Naive B cell (primary cell): ENCODE measurements around the gene RPS6KC1. TPM values are rescaled to one million over a fixed set of nuclear protein-coding genes. Genes with fewer than 3 reads are reported as not detected.
"Not testable (repeated sequence)": the region's sequence is repeated elsewhere in the genome, so short reads cannot be mapped to it uniquely, and the experiment has no call there.

ENCODE experiments used
- ATAC-seq, 2 donors: fragments of 150-1000 bp; cut with Tn5 transposase; 2 replicates each; pipeline ENCODE4 v1.10.0; 2021; ENCODE audit warnings: low read depth in 2 of 2, mild to moderate bottlenecking in 2 of 2, moderate library complexity in 2 of 2
- DNase-seq: peaks from one replicate; pipeline ENCODE4 v3.0.0; 2022
- H3K27ac Mint-ChIP-seq, 6 donors: one replicate each; pipeline ENCODE4 v1.8.0; 2020 to 2022; ENCODE audit warnings: mild to moderate bottlenecking in 6 of 6, mixed read lengths in 6 of 6, moderate library complexity in 5 of 6, inconsistent platforms in 2 of 6
- H3K27me3 Mint-ChIP-seq, 3 donors: one replicate each; pipeline ENCODE4 v1.8.0; 2021 to 2022; ENCODE audit warnings: mixed read lengths in 3 of 3, mild to moderate bottlenecking in 1 of 3
- H3K36me3 Mint-ChIP-seq, 2 donors: one replicate each; pipeline ENCODE4 v1.8.0; 2020 to 2022; ENCODE audit warnings: mixed read lengths in 2 of 2, inconsistent platforms in 1 of 2, mild to moderate bottlenecking in 1 of 2
- H3K4me1 Mint-ChIP-seq, 3 donors: one replicate each; pipeline ENCODE4 v1.8.0; 2020 to 2022; ENCODE audit warnings: mixed read lengths in 3 of 3, inconsistent platforms in 1 of 3, mild to moderate bottlenecking in 1 of 3, moderate library complexity in 1 of 3
- H3K4me3 Mint-ChIP-seq, 8 donors: one replicate each; pipeline ENCODE4 v1.8.0; 2020 to 2022; ENCODE audit warnings: mild to moderate bottlenecking in 8 of 8, mixed read lengths in 8 of 8, moderate library complexity in 8 of 8, inconsistent platforms in 2 of 8
- H3K9me3 Mint-ChIP-seq, 7 donors: one replicate each; pipeline ENCODE4 v1.8.0; 2020 to 2022; ENCODE audit warnings: mixed read lengths in 7 of 7, mild to moderate bottlenecking in 5 of 7, inconsistent platforms in 2 of 7, moderate library complexity in 1 of 7
- polyA plus RNA-seq, 6 donors: library from polyadenylated mRNA; unstranded; fragments of 300-500 nt; fragmentation: Illumina TruSeq; gene quantifications; one replicate each; pipeline ENCODE4 v1.2.3, GENCODE V29; 2021; ENCODE audit warnings: low read depth in 6 of 6

Gene RPS6KC1
- polyA plus RNA-seq, 6 donors from 2014 or later, result 5.2 to 13.1 (median 7.5) TPM

DNA sequence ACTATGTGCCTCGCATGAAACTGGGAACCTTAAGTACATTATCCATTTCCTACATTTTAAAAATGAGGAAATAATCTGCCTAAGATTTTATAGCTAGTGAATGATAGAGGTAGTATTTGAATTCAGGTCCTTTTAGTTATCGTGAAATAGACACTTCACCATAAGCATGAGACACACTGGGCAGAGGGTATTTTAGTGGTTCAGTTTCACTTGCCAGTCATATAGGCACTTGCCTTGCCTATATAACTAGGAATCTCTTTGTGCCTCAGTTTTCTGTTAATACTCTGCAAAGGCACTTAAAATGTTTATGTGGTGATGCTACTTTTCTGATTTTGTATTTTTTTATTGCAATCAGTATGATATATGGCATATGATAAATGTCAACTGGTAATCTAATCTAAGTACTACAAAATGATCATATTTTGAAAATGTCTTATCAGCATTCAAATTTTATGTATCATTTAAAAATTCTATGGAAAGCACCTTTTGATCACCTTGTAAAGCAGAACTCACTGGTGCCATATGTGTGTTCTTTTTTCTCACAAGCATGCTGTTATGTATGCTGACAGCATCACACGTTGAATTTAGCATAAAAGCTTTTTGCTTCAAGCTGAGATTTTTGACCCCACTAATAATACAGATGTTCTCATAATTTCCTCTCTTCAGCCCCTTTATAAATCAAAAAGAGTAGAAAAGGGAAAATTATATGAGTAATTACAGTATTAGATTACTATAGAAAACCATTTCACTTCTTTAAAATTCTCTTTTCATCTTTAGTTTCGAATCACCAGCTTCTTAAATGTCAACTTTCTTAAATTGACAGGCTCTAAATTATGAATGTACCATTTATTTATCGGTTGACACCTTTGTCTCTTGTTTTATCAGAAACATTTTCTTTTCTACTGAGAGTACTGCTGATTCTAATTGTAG, 52.6 kb downstream of the RPS6KC1 start:
- H3K4me3 Mint-ChIP-seq, result no peak overlapping the region
- peaks cover 14 to 21% of the 10 kb centered on the region in 2 donors for H3K36me3 Mint-ChIP-seq
- DNase-seq, result no peak
- ATAC-seq, result no peak
- peak overlapping the region in 1 of 6 donors; percentile 22 for H3K27ac Mint-ChIP-seq
- H3K9me3 Mint-ChIP-seq, result peaks cover 0 to 3% (median 1%) of the 10 kb centered on the region in 7 donors
- peaks cover 0 to 6% (median 4%) of the 10 kb centered on the region in 3 donors for H3K4me1 Mint-ChIP-seq
- no peaks in the 10 kb centered on the region for H3K27me3 Mint-ChIP-seq

DNA sequence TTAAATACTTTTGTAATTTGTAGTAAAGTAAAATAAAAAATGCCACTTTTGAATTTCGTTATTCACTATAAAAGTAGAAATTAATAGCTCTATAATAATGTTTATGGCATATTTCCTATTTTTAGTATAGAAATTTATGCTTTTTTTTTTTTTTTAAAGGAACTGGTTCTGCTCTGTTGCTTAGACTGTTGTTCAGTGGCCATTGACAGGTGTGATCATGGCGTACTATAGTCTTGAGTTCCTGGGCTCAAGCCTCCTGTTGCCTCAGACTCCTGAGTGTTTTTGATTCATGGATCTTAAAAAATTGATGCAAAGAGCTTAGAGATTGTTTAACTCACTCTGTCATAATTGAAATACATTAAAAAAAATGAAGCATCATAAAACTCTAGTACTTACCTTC, 53.6 kb downstream of the RPS6KC1 start:
- Mint-ChIP-seq H3K9me3 (peaks cover 0 to 3% (median 1%) of the 10 kb centered on the region in 7 donors), H3K4me3 (no peak overlapping the region), H3K4me1 (peaks cover 0 to 7% (median 4%) of the 10 kb centered on the region in 3 donors), H3K36me3 (peaks cover 14 to 21% of the 10 kb centered on the region in 2 donors), H3K27ac (peak overlapping the region in 2 of 6 donors; percentile 49 to 88), H3K27me3 (no peaks in the 10 kb centered on the region)
- DNase-seq (no peak), ATAC-seq (no peak)

DNA sequence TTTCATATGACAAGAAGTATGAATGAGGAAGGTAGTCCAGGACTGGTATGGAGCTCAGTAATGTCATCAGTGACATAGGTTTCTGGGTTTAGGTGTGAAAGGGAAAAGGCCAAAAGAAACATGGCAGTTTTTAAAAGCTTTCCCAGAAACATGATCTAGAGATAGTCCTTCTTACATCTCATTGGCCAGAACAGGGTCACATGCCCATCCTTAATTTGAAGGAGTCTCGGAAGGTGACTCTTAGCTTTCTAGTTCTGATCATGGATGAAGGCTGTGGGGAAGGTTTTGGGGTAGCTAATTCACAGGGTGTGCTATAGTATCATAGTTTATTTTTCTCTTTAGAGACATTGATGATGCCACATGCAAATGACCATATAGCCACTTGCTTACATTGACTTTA, 55.3 kb downstream of the RPS6KC1 start:
- peaks cover 7 to 17% (median 15%) of the 10 kb centered on the region in 3 donors for H3K4me1 Mint-ChIP-seq
- H3K36me3 Mint-ChIP-seq, result peaks cover 14% of the 10 kb centered on the region in 2 donors
- H3K27ac Mint-ChIP-seq, result no peak overlapping the region
- ATAC-seq (no peak), DNase-seq (no peak)
- no peak overlapping the region for H3K4me3 Mint-ChIP-seq
- H3K27me3 Mint-ChIP-seq, result no peaks in the 10 kb centered on the region
- H3K9me3 Mint-ChIP-seq, result peaks cover 0 to 3% (median 0%) of the 10 kb centered on the region in 7 donors

DNA sequence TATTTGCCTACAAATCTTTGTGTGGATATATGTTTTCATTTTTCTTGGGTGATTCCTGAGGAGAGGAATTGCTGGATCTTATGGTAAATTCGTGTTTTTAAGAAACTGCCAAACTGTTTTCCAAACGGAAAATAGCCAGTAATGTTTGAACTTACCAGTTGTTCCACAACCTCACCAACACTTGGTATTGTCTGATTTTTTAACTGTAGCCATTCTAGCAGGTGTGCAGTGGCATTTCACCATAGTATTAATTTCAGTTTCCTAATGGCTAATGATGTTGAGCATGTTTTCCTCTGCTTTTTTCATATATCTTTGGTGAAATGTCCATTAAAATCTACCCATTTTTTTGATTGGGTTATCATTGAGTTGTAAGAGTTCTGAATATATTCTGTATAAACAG, 56.6 kb downstream of the RPS6KC1 start:
- H3K27ac Mint-ChIP-seq, result no peak overlapping the region
- no peaks in the 10 kb centered on the region for H3K27me3 Mint-ChIP-seq
- no peak for ATAC-seq
- H3K36me3 Mint-ChIP-seq, result peaks cover 14% of the 10 kb centered on the region in 2 donors
- DNase-seq, result no peak
- H3K9me3 Mint-ChIP-seq, result peaks cover 0 to 3% (median 0%) of the 10 kb centered on the region in 7 donors
- no peak overlapping the region for H3K4me3 Mint-ChIP-seq
- H3K4me1 Mint-ChIP-seq, result peaks cover 12 to 24% (median 21%) of the 10 kb centered on the region in 3 donors

DNA sequence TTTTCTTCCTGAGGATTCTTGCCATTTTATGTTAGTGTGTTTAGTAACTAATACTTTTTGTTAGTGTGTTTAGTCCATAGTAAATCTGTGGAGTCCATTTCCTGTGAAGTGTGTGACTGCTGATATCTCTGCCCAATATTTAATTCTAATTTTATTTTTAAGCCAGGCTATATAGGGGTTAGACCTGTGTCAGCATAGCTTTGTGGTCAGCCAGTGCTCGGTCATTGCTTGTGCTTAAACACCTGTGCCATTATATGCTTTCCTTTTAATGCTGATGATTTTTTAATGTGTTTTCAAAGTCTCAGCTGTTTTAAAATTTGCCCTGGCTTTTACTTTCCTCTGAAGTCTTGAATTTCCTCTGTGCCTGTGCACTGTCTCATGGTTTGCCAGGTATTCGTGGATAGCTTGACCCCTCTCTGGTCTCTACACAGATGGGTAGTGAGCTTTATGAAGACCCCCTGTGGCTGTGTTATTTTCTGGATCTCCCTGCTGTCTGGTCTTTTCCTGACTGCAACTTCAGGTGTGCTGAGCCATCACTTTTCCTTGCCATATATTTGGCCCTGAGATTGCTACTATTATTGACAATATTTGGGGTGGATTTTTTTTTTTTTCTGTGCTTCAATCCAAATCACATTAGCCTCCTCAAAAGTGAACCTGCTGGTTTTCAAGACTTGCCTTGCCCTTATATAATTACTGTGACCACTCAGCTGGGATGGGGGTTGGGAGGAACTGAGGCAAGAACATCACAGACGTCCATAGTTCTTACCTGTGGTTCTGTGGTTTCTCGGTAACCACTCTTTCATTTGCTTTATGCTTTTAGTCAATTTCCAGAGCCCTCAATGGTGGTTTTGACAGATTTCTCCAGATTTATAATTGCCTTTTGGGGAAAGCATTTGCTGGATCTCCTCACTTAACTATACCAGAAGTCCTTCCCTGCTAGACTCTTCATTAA, 59.6 kb downstream of the RPS6KC1 start:
- H3K36me3 Mint-ChIP-seq, result peaks cover 11 to 14% of the 10 kb centered on the region in 2 donors
- no peak for DNase-seq
- ATAC-seq, result no peak
- peaks cover 12 to 24% (median 19%) of the 10 kb centered on the region in 3 donors for H3K4me1 Mint-ChIP-seq
- peaks cover 0 to 3% (median 0%) of the 10 kb centered on the region in 7 donors for H3K9me3 Mint-ChIP-seq
- H3K4me3 Mint-ChIP-seq, result no peak overlapping the region
- H3K27me3 Mint-ChIP-seq, result no peaks in the 10 kb centered on the region
- H3K27ac Mint-ChIP-seq, result peak overlapping the region in 4 of 6 donors; percentile 9 to 64 (median 18)

DNA sequence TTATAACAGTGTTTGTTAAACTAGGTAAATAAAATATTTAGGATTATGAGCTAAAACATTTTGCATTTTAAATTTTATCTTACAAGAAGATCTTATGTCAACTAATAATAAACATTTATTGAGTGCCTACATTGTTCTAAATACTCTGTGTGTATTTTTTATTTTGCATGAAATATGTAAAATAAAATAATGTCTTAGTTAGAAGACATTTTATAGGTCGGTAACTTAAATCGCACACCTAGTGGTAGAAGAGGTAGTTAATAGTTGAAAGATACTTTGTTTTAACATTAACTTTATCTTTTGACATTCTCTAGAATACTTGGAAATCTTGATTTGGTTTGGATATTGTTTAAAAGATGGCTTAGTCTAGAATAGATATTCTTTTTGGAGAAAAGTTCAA, 60.5 kb downstream of the RPS6KC1 start:
- no peak for DNase-seq
- H3K27ac Mint-ChIP-seq, result peak overlapping the region in 3 of 6 donors; percentile 17 to 64 (median 33)
- peaks cover 5 to 14% of the 10 kb centered on the region in 2 donors for H3K36me3 Mint-ChIP-seq
- no peak for ATAC-seq
- peaks cover 0 to 3% (median 0%) of the 10 kb centered on the region in 7 donors for H3K9me3 Mint-ChIP-seq
- H3K27me3 Mint-ChIP-seq, result no peaks in the 10 kb centered on the region
- peaks cover 12 to 24% (median 20%) of the 10 kb centered on the region in 3 donors for H3K4me1 Mint-ChIP-seq
- no peak overlapping the region for H3K4me3 Mint-ChIP-seq

DNA sequence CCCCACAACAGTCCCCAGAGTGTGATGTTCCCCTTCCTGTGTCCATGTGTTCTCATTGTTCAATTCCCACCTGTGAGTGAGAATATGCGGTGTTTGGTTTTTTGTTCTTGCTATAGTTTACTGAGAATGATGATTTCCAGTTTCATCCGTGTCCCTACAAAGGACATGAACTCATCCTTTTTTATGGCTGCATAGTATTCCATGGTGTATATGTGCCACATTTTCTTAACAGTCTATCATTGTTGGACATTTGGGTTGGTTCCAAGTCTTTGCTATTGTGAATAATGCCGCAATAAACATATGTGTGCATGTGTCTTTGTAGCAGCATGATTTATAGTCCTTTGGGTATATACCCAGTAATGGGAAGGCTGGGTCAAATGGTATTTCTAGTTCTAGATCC, 61.7 kb downstream of the RPS6KC1 start:
- DNase-seq, H3K27me3 Mint-ChIP-seq, H3K36me3 Mint-ChIP-seq, H3K9me3 Mint-ChIP-seq, H3K27ac Mint-ChIP-seq, H3K4me3 Mint-ChIP-seq, ATAC-seq: not testable (repeated sequence)
- H3K4me1 Mint-ChIP-seq, result peaks cover 12 to 24% (median 20%) of the 10 kb centered on the region in 3 donors

DNA sequence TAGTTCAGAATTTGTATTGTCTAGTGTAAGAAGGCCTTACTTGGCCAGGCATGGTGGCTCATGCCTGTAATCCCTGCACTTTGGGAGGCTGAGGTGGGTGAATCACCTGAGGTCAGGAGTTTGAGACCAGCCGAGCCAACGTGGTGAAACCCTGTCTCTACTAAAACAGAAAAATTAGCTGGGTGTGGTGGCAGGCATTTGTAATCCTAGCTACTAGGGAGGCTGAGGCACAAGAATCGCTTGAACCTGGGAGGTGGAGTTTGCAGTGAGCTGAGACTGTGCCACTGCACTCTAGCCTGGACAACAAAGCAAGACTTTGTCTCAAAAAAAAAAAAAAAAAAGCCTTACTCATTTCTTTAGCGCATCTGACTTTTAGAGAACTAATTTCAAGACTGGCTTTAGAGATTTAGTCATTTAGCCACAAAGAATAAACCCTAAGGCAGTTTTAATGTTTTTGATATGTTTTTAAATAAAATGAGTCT, 66.7 kb downstream of the RPS6KC1 start:
- not testable (repeated sequence) for DNase-seq, H3K4me1 Mint-ChIP-seq, H3K27ac Mint-ChIP-seq, H3K36me3 Mint-ChIP-seq, ATAC-seq, H3K4me3 Mint-ChIP-seq, H3K27me3 Mint-ChIP-seq, H3K9me3 Mint-ChIP-seq

DNA sequence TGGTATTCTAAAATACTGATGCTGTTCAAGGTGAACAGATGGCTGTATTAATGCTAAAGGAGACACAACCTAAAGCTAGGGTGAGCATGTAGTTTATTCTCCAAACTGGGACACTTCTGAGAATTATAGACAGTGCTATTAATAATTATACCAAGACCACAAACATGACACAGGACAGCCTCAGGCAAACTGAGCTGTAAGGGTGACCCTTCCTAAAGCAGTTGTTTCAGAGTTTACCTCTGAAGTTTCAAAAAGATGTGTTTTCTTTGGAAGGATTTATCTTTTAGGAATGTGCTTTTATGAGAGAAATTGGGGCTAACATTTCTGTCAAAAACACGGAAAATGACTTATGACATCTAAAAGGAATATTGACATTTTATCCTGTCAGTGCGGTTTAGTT, 68.8 kb downstream of the RPS6KC1 start:
- DNase-seq (no peak), ATAC-seq (no peak)
- H3K36me3 Mint-ChIP-seq, result no peaks in the 10 kb centered on the region
- H3K4me3 Mint-ChIP-seq, result no peak overlapping the region
- H3K4me1 Mint-ChIP-seq, result peaks cover 0 to 4% (median 2%) of the 10 kb centered on the region in 3 donors
- no peaks in the 10 kb centered on the region for H3K27me3 Mint-ChIP-seq
- no peak overlapping the region for H3K27ac Mint-ChIP-seq
- H3K9me3 Mint-ChIP-seq, result peaks cover 0 to 2% (median 0%) of the 10 kb centered on the region in 7 donors

DNA sequence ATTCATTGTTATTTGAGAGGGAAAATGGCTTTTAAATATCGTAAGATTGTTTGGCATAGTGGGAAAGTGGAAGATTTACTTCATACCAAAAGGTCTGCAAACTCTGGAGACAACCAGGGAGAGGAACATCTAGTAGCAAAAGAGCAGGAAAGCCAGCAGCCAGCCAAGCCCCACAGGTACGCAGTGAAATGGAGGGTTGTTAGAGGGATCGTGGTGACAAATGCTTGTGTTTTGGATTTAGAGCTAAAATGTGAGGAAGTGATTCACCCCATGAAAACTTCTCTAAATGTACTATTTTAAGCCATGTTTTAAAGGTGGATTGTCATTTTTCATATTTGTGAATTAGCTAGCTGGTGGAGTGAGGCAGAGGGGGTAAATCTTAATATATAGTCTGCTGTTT, 69.3 kb downstream of the RPS6KC1 start:
- DNase-seq (no peak), ATAC-seq (no peak)
- H3K9me3 Mint-ChIP-seq, result peaks cover 0 to under 1% (median 0%) of the 10 kb centered on the region in 7 donors
- H3K36me3 Mint-ChIP-seq, result no peaks in the 10 kb centered on the region
- H3K4me1 Mint-ChIP-seq, result peaks cover 0 to 4% (median 2%) of the 10 kb centered on the region in 3 donors
- H3K4me3 Mint-ChIP-seq, result no peak overlapping the region
- H3K27ac Mint-ChIP-seq, result peak overlapping the region in 3 of 6 donors; percentile 12 to 42 (median 19)
- no peaks in the 10 kb centered on the region for H3K27me3 Mint-ChIP-seq

DNA sequence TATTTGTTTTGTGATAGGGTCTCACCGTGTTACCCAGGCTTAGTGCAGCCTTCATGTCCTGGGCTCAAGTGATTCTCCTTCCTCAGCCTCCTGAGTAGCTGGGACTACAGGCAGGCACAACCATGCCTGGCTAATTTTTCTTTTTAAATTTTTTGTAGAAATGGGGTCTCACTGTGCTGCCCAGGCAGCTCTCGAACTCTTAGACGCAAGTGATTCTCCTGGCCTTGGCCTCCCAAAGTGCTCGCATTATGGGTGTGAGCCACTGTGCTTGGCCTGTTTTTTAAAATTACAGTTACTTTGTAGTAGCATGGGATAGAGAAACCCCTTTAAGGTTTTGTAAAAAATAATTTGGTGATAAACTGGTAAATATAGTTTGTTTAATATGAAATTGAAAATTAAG, 69.9 kb downstream of the RPS6KC1 start:
- H3K9me3 Mint-ChIP-seq, result no peaks in the 10 kb centered on the region
- peaks cover 0 to 4% (median 0%) of the 10 kb centered on the region in 3 donors for H3K4me1 Mint-ChIP-seq
- peak overlapping the region in 1 of 6 donors; percentile 30 for H3K27ac Mint-ChIP-seq

DNA sequence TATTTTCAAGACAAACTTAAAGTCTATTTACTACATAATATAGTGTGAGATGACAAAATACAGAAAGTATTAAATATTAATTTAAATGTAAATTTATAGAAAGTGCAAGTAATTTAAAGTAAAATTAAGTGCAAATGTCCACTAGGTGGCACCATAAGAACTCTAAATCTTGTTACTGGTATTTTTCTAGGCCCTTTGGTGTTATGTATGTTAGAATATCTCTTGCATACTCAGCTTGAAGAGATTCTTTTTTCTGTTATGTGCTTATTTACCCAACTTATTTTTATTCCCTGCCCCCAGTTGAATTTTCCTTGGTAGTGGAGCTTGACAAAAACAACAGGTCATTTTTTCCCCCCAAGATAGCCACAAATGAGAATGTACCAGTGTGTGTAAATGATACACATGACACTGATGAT, 71.5 kb downstream of the RPS6KC1 start:
- Mint-ChIP-seq H3K9me3 (no peaks in the 10 kb centered on the region), H3K27me3 (no peaks in the 10 kb centered on the region), H3K4me1 (peaks cover 0 to 4% (median 0%) of the 10 kb centered on the region in 3 donors), H3K36me3 (no peaks in the 10 kb centered on the region), H3K4me3 (no peak overlapping the region), H3K27ac (no peak overlapping the region)
- DNase-seq (no peak), ATAC-seq (no peak)

More for the DNA sequence above, 69.9 kb downstream of the RPS6KC1 start:
- H3K4me3 Mint-ChIP-seq, result no peak overlapping the region
- DNase-seq, result no peak
- ATAC-seq, result no peak
- H3K27me3 Mint-ChIP-seq, result no peaks in the 10 kb centered on the region
- H3K36me3 Mint-ChIP-seq, result no peaks in the 10 kb centered on the region

DNA sequence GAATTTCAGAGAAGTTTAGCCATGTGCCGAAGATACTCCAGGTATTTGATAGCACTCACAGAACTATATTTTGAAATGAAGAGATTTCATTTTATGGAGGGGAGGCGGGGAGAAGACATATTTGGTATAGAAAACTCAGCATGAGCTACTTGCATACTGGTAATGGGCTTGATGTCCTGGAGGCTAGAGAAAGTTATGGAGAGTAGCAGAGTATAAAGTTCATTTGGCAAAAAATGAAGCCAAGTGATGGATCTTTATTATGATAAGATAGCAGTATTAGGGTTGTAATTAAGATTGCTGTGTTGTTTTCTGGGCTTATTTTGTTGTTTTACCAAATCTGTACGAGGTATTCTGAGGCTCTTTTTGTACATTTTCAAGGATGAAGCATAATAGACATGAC, 72.0 kb downstream of the RPS6KC1 start:
- Mint-ChIP-seq H3K36me3 (no peaks in the 10 kb centered on the region), H3K27ac (peak overlapping the region in 1 of 6 donors; percentile 61), H3K27me3 (no peaks in the 10 kb centered on the region), H3K4me1 (peaks cover 0 to 4% (median 0%) of the 10 kb centered on the region in 3 donors), H3K9me3 (no peaks in the 10 kb centered on the region), H3K4me3 (no peak overlapping the region)
- no peak for ATAC-seq
- DNase-seq, result no peak
